ENCODE results near the gene PRPS1. TPM values are rescaled to one million over a fixed set of nuclear protein-coding genes. Genes with fewer than 3 reads are reported as not detected.

PRPS1 gene
- total and polyA plus RNA-seq, 2 of the 13 experiments (the other 11 are each of a cell fraction or from before 2014, with no cell fraction given): 33.7 to 54.4 TPM

- no TSS peak for BruUV-seq (replicated peaks)
- CTCF ChIA-PET (ENCODE audit: low intra/inter-chr PET ratio, low total read pairs): no interaction called here
- Histone ChIP-seq H3K4me3 (replicated peaks in 1 of 3; ENCODE audit: insufficient read depth in 1 of 3, low read depth in 2 of 3, low read length in 3 of 3) (no peak overlapping the region), H3K4me2 (ENCODE audit: low read depth, low read length) (no peak overlapping the region), H3K9me3 (ENCODE audit: low read length) (no peaks in the 10 kb centered on the region), H3K4me1 (ENCODE audit: insufficient read depth, low read length) (no peaks in the 10 kb centered on the region), H3K27ac (ENCODE audit: extremely low read length, insufficient read depth, low read length) (no peak overlapping the region), H3K36me3 (replicated peaks in 1 of 2; ENCODE audit: control insufficient read depth in 1 of 2, insufficient read depth in 2 of 2, low read length in 2 of 2) (no peaks in the 10 kb centered on the region), H2AFZ (ENCODE audit: low read length) (no peak overlapping the region), H3K79me2 (ENCODE audit: insufficient read depth, low read length) (no peaks in the 10 kb centered on the region), H4K20me1 (ENCODE audit: insufficient read depth, low read length) (no peaks in the 10 kb centered on the region), H3K9ac (ENCODE audit: insufficient read depth, low read depth, low read length) (no peak overlapping the region), H3K27me3 (ENCODE audit: control insufficient read depth in 1 of 2, insufficient read depth in 2 of 2, low read length in 2 of 2) (no peaks in the 10 kb centered on the region)
- in situ Hi-C loops (cut with HindIII; ENCODE audit: extremely low pct_ligation_motif_present, low pct_unique_long_range_greater_than_20kb) (no loop called here), intact Hi-C loops (cut with micrococcal nuclease; ENCODE audit: unreplicated experiment) (no loop called here)
- no peak for DNase-seq (ENCODE audit: low spot score)
- FAIRE-seq: no peak
- 89% methylated on average over 2 of the region's 3 CpGs for WGBS (ENCODE audit: low lambda C conversion rate)
- POLR2A ChIA-PET: no interaction called here
- ATAC-seq: no peak
- TF ChIP-seq JUND (CRISPR knock-in tag; IDR thresholded peaks at IDR 0.05): no peak
- no peak for TF ChIP-seq MXD1 (CRISPR knock-in tag; IDR thresholded peaks at IDR 0.05)
- TF ChIP-seq ARID4A (CRISPR knock-in tag; IDR thresholded peaks at IDR 0.05; ENCODE audit: borderline replicate concordance): no peak
Measured at GRCh38 chrX:107686026-107686425, 57.7 kb downstream of the PRPS1 start.

GRCh38 chrX:107686792-107687191, 58.5 kb downstream of the PRPS1 start:
- DNase-seq (ENCODE audit: low spot score) (no peak), FAIRE-seq (no peak), ATAC-seq (no peak)
- no peaks in the 10 kb centered on the region for H3K4me1 ChIP-seq (ENCODE audit: insufficient read depth, low read length)
- H2AFZ ChIP-seq (ENCODE audit: low read length): no peak overlapping the region
- no peak overlapping the region for H3K4me2 ChIP-seq (ENCODE audit: low read depth, low read length)
- H3K9ac ChIP-seq (ENCODE audit: insufficient read depth, low read depth, low read length): no peak overlapping the region
- no peaks in the 10 kb centered on the region for H4K20me1 ChIP-seq (ENCODE audit: insufficient read depth, low read length)
- CTCF ChIA-PET (ENCODE audit: low intra/inter-chr PET ratio, low total read pairs): no interaction called here
- no TSS peak for BruUV-seq (replicated peaks)
- WGBS (ENCODE audit: low lambda C conversion rate): 13% methylated on average over 2 of the region's 3 CpGs
- no peaks in the 10 kb centered on the region for H3K27me3 ChIP-seq (ENCODE audit: control insufficient read depth in 1 of 2, insufficient read depth in 2 of 2, low read length in 2 of 2)
- no peaks in the 10 kb centered on the region for H3K9me3 ChIP-seq (ENCODE audit: low read length)
- intact Hi-C loops (cut with micrococcal nuclease; ENCODE audit: unreplicated experiment) (no loop called here), in situ Hi-C loops (cut with HindIII; ENCODE audit: extremely low pct_ligation_motif_present, low pct_unique_long_range_greater_than_20kb) (no loop called here)
- no peak overlapping the region for H3K4me3 ChIP-seq (replicated peaks in 1 of 3; ENCODE audit: insufficient read depth in 1 of 3, low read depth in 2 of 3, low read length in 3 of 3)
- POLR2A ChIA-PET: no interaction called here
- H3K79me2 ChIP-seq (ENCODE audit: insufficient read depth, low read length): no peaks in the 10 kb centered on the region
- no peaks in the 10 kb centered on the region for H3K36me3 ChIP-seq (replicated peaks in 1 of 2; ENCODE audit: control insufficient read depth in 1 of 2, insufficient read depth in 2 of 2, low read length in 2 of 2)
- H3K27ac ChIP-seq (ENCODE audit: extremely low read length, insufficient read depth, low read length): no peak overlapping the region
- no peak for TF ChIP-seq ZNF703 (CRISPR knock-in tag; IDR thresholded peaks at IDR 0.05; ENCODE audit: borderline replicate concordance)
- TF ChIP-seq CEBPZ (IDR thresholded peaks at IDR 0.05; ENCODE audit: low read length): no peak
- no peak for TF ChIP-seq ZNF710 (CRISPR knock-in tag; IDR thresholded peaks at IDR 0.05; ENCODE audit: borderline replicate concordance)
- no peak for TF ChIP-seq ZNF207 (IDR thresholded peaks at IDR 0.05; ENCODE audit: borderline replicate concordance)
- TF ChIP-seq TRIM24 (CRISPR knock-in tag; IDR thresholded peaks at IDR 0.05): no peak

Data from HepG2 (cell line).